ENCODE results near the gene CDKAL1.

The CDKAL1 gene

DNA sequence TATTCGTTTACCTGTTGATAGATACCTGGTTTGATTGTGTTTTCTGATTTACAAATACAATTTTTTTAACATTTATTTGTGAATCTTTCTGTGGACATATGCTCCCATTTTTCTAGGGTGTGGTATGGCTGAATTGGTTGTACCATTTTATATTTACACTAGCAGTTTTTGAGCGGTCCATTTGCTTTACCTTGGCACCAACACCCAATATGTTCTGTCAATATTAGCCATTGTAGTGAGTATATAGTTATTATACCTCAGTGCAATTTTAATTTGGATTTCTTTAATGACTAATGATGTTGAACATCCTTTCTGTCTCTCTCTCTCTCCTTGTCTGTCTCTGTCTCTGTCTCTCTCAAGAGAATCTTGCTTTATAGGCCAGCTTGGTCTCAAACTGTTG lies 278.5 kb downstream of the CDKAL1 start:
- DNase-seq (ENCODE audit: extremely low spot score): no peak
- TF ChIP-seq ZNF384 (IDR thresholded peaks at IDR 0.05) (no peak), NFRKB (IDR thresholded peaks at IDR 0.05) (no peak)
- ChIA-PET POLR2A (no interaction called here), CTCF (no interaction called here)

DNA sequence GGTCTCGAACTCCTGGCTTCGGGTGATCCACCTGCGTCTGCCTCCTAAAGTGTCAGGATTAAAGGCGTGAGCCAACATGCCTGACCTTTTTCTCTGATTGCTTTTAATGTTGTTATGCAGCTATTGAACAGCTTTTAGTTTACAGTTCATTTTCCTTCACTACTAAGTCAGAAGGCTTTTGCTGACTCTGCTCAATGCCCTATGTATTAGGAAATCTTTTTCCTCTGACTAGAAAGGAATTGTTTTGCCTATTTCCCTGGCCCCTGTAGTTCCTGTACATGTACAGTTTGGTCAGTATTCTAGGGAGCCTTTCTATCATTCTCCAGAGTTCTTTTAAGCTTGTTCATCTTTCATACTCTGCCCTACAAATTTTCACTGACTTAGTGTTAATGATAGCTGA lies 280.2 kb downstream of the CDKAL1 start:
- no peak for DNase-seq (ENCODE audit: extremely low spot score)
- TF ChIP-seq HDGF (IDR thresholded peaks at IDR 0.05; ENCODE audit: borderline replicate concordance): no peak
- TF ChIP-seq CTBP1 (IDR thresholded peaks at IDR 0.05; ENCODE audit: borderline replicate concordance): no peak
- no peak for TF ChIP-seq FOXA1 (IDR thresholded peaks at IDR 0.05)
- TF ChIP-seq ZNF384 (IDR thresholded peaks at IDR 0.05): no peak
- no peak for TF ChIP-seq SP1 (IDR thresholded peaks at IDR 0.05)
- no peak for TF ChIP-seq ELF4 (IDR thresholded peaks at IDR 0.05)
- no peak for TF ChIP-seq BHLHE40 (IDR thresholded peaks at IDR 0.05; ENCODE audit: borderline replicate concordance)
- TF ChIP-seq SUZ12 (IDR thresholded peaks at IDR 0.05): no peak
- TF ChIP-seq FOXM1 (IDR thresholded peaks at IDR 0.05; ENCODE audit: borderline replicate concordance): no peak
- no peak for TF ChIP-seq FOXK2 (IDR thresholded peaks at IDR 0.05)
- no peak for TF ChIP-seq LEF1 (IDR thresholded peaks at IDR 0.05; ENCODE audit: borderline replicate concordance)
- no peak for TF ChIP-seq NFRKB (IDR thresholded peaks at IDR 0.05)
- no peak for TF ChIP-seq TARDBP (IDR thresholded peaks at IDR 0.05)
- TF ChIP-seq, protein P1, sequence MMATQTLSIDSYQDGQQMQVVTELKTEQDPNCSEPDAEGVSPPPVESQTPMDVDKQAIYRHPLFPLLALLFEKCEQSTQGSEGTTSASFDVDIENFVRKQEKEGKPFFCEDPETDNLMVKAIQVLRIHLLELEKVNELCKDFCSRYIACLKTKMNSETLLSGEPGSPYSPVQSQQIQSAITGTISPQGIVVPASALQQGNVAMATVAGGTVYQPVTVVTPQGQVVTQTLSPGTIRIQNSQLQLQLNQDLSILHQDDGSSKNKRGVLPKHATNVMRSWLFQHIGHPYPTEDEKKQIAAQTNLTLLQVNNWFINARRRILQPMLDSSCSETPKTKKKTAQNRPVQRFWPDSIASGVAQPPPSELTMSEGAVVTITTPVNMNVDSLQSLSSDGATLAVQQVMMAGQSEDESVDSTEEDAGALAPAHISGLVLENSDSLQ (IDR thresholded peaks at IDR 0.05): no peak
- no peak for TF ChIP-seq ARNT (IDR thresholded peaks at IDR 0.05)
- no peak for TF ChIP-seq L3MBTL2 (conservative IDR thresholded peaks at IDR 0.05)
- POLR2A ChIA-PET: no interaction called here
- CTCF ChIA-PET: no interaction called here

DNA sequence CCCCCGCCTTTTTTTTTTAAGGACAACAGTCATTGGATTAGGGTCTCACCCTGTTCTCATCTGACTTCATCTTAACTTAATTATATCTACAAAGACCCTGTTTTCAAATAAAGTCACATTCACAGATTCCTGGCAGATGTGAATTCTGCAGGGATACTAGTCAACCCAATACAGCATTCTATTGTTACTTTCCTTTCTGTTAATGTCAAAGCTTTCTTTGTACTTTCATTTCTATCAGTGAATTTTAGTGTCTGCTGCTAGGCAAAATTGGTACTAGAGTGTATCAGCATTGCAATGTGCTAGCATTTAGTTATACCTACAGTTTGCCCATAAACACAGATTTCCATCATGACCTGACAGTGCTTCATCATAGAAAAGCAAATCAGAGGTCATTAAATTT lies 281.9 kb downstream of the CDKAL1 start:
- TF ChIP-seq ZNF384 (IDR thresholded peaks at IDR 0.05): no peak
- TF ChIP-seq TARDBP (IDR thresholded peaks at IDR 0.05): no peak
- no peak for TF ChIP-seq CTBP1 (IDR thresholded peaks at IDR 0.05; ENCODE audit: borderline replicate concordance)
- TF ChIP-seq FOXM1 (IDR thresholded peaks at IDR 0.05; ENCODE audit: borderline replicate concordance): no peak
- TF ChIP-seq, protein P1 (IDR thresholded peaks at IDR 0.05): no peak
- no peak for TF ChIP-seq ARNT (IDR thresholded peaks at IDR 0.05)
- TF ChIP-seq SUZ12 (IDR thresholded peaks at IDR 0.05): no peak
- no peak for TF ChIP-seq BHLHE40 (IDR thresholded peaks at IDR 0.05; ENCODE audit: borderline replicate concordance)
- no peak for TF ChIP-seq FOXK2 (IDR thresholded peaks at IDR 0.05)
- no peak for TF ChIP-seq L3MBTL2 (conservative IDR thresholded peaks at IDR 0.05)
- CTCF ChIA-PET: no interaction called here
- POLR2A ChIA-PET: no interaction called here
- no peak for DNase-seq (ENCODE audit: extremely low spot score)

DNA sequence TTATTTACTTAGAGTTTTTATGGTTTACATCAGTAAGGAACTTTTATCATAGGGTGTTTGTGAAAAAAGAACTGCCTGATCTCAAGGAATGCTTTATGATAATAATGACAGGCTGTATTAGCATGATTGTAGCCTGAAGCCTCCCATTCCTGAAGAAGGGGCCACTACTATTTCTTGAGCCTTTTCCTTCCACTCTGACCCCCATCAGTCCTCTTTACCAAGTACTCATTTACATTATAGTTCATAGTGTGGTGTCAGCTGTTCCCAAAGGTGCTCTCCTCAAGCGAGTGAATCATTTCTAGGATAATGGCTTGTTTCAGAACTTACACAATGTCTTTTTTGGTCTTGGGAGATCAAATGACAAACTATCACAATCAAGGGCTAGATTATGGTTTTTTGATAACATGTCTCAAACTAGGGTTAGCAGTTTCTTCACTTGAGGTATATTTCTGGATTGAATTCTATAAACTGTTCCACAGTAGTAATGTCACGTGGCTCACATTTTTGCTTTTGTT lies 283.6 kb downstream of the CDKAL1 start:
- no peak for TF ChIP-seq FOXK2 (IDR thresholded peaks at IDR 0.05)
- no peak for TF ChIP-seq FOXA1 (IDR thresholded peaks at IDR 0.05)
- TF ChIP-seq ELF4 (IDR thresholded peaks at IDR 0.05): no peak
- no peak for TF ChIP-seq TARDBP (IDR thresholded peaks at IDR 0.05)
- TF ChIP-seq CTBP1 (IDR thresholded peaks at IDR 0.05; ENCODE audit: borderline replicate concordance): no peak
- no peak for DNase-seq (ENCODE audit: extremely low spot score)
- CTCF ChIA-PET: no interaction called here
- POLR2A ChIA-PET: no interaction called here

DNA sequence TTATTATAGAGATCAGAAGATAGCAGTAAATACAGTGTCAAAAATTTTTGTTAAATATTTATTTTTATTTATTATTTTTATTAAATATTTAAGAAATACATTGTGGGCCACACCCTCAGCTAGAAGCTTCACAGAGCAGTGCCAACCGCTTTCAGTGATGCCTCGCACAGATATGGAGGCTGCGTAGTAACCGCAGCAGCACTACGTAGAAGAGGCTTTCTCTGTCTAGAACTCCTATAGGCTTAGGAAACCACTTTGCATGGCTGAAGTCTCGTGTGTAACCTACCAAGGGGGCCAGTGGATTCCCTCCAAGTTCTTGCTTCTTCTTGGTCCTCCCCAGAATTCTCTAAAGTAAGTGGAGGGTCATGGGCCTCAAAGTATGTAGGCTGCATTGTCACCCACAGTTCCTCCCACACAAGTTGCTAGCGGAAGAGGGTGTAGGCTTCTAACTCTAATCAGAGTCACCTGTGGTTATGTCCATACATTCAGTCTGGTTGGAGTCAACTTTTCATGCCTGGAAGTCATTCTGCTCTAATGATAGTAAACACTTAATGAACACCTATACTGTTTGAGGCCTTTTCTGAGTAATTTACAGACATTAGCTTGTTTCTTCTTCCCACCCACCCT lies 285.6 kb downstream of the CDKAL1 start:
- POLR2A ChIA-PET: no interaction called here
- DNase-seq (ENCODE audit: extremely low spot score): no peak
- CTCF ChIA-PET: no interaction called here
- no peak for TF ChIP-seq LEF1 (IDR thresholded peaks at IDR 0.05; ENCODE audit: borderline replicate concordance)
- no peak for TF ChIP-seq NFRKB (IDR thresholded peaks at IDR 0.05)
- no peak for TF ChIP-seq SUZ12 (IDR thresholded peaks at IDR 0.05)
- TF ChIP-seq, protein P1 (IDR thresholded peaks at IDR 0.05): no peak
- TF ChIP-seq CTBP1 (IDR thresholded peaks at IDR 0.05; ENCODE audit: borderline replicate concordance): no peak
- no peak for TF ChIP-seq ELF4 (IDR thresholded peaks at IDR 0.05)
- no peak for TF ChIP-seq TARDBP (IDR thresholded peaks at IDR 0.05)
- no peak for TF ChIP-seq SP1 (IDR thresholded peaks at IDR 0.05)
- TF ChIP-seq FOXA1 (IDR thresholded peaks at IDR 0.05): no peak
- TF ChIP-seq FOXM1 (IDR thresholded peaks at IDR 0.05; ENCODE audit: borderline replicate concordance): no peak

DNA sequence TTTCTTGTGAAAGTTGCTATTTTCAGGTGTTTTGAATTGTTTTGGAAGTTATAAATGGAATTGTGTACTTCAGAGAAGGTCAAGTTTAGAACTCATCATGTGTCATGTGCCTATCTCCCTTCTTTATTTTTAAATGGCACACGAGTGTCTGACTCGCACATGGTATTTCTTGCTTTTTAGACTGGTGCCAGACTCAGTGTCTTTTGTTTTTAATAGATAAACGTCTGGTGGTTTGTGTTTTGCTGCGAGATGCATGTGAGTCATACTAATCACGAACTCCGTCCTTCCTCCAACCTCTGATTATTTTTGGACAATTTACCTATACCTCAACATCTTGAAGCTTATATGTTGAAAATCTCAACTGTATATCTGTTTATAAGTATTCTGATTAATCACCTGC lies 292.1 kb downstream of the CDKAL1 start:
- ChIA-PET POLR2A (interaction anchor here (0.7 kb wide), 1 partner anchor 18 kb away, joined by 3 read pairs; no protein-coding TSS in a partner anchor), CTCF (no interaction called here)
- DNase-seq (ENCODE audit: extremely low spot score): no peak
- TF ChIP-seq FOXM1 (IDR thresholded peaks at IDR 0.05; ENCODE audit: borderline replicate concordance): no peak
- no peak for TF ChIP-seq NFRKB (IDR thresholded peaks at IDR 0.05)
- no peak for TF ChIP-seq FOXK2 (IDR thresholded peaks at IDR 0.05)
- no peak for TF ChIP-seq BHLHE40 (IDR thresholded peaks at IDR 0.05; ENCODE audit: borderline replicate concordance)
- TF ChIP-seq ZNF384 (IDR thresholded peaks at IDR 0.05): no peak
- TF ChIP-seq SUZ12 (IDR thresholded peaks at IDR 0.05): no peak
- TF ChIP-seq TARDBP (IDR thresholded peaks at IDR 0.05): no peak
- TF ChIP-seq ARNT (IDR thresholded peaks at IDR 0.05): no peak
- TF ChIP-seq L3MBTL2 (conservative IDR thresholded peaks at IDR 0.05): no peak
- no peak for TF ChIP-seq ELF4 (IDR thresholded peaks at IDR 0.05)
- TF ChIP-seq HDGF (IDR thresholded peaks at IDR 0.05; ENCODE audit: borderline replicate concordance): no peak
- TF ChIP-seq SP1 (IDR thresholded peaks at IDR 0.05): no peak
- no peak for TF ChIP-seq FOXA1 (IDR thresholded peaks at IDR 0.05)
